Measurements from ENCODE around the gene FREM2.

DNA sequence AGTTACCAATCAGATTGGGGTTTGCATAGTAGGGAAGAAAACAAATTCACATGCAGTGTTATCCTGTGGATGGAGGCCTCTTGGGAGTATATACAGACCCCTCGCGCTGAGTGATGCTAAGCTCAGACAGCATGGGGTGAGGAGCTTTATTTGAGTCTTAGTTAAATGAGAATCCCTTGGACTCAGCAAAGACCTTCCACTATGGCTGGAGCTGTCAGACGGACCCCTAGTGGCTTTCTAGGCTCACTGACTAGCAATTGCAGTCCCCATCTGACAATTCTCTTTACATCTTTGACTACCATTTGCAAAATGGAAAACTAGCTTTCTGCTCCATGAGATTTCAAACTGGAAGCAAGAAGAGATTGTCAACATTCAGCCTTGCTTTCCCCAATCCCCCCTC lies 213.3 kb downstream of the FREM2 start:
- TF ChIP-seq, protein P1, sequence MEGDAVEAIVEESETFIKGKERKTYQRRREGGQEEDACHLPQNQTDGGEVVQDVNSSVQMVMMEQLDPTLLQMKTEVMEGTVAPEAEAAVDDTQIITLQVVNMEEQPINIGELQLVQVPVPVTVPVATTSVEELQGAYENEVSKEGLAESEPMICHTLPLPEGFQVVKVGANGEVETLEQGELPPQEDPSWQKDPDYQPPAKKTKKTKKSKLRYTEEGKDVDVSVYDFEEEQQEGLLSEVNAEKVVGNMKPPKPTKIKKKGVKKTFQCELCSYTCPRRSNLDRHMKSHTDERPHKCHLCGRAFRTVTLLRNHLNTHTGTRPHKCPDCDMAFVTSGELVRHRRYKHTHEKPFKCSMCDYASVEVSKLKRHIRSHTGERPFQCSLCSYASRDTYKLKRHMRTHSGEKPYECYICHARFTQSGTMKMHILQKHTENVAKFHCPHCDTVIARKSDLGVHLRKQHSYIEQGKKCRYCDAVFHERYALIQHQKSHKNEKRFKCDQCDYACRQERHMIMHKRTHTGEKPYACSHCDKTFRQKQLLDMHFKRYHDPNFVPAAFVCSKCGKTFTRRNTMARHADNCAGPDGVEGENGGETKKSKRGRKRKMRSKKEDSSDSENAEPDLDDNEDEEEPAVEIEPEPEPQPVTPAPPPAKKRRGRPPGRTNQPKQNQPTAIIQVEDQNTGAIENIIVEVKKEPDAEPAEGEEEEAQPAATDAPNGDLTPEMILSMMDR (IDR thresholded peaks at IDR 0.05) = no peak
- TF ChIP-seq POLR2AphosphoS5 (IDR thresholded peaks at IDR 0.05) = no peak
- TF ChIP-seq POLR2A (IDR thresholded peaks at IDR 0.05) = no peak
- TF ChIP-seq EP300 (IDR thresholded peaks at IDR 0.05) = no peak

Data from suprapubic skin (tissue), 4 donors.